Inferior parietal cortex (tissue), 1 donor: ENCODE results near the gene CNBD2.
"Not testable (repeated sequence)": the region's sequence is repeated elsewhere in the genome, so short reads cannot be mapped to it uniquely, and the experiment has no call there.

Source experiments
- DNase-seq: peaks from one replicate; pipeline ENCODE4 v3.0.0-alpha.2; 2016; ENCODE audit errors: extremely low spot score

CNBD2 gene

GRCh38 chr20:36018208-36018988, 50.0 kb downstream of the CNBD2 start:
- DNase-seq, result no peak

- DNase-seq, result not testable (repeated sequence)
Measured at GRCh38 chr20:36026131-36026530, 57.7 kb downstream of the CNBD2 start.

GRCh38 chr20:36028106-36028808, 59.9 kb downstream of the CNBD2 start:
- no peak for DNase-seq

GRCh38 chr20:36030149-36030548, 61.8 kb downstream of the CNBD2 start:
- DNase-seq, result no peak

- DNase-seq, result no peak
Measured at GRCh38 chr20:36031806-36032205, 63.4 kb downstream of the CNBD2 start.

DNA sequence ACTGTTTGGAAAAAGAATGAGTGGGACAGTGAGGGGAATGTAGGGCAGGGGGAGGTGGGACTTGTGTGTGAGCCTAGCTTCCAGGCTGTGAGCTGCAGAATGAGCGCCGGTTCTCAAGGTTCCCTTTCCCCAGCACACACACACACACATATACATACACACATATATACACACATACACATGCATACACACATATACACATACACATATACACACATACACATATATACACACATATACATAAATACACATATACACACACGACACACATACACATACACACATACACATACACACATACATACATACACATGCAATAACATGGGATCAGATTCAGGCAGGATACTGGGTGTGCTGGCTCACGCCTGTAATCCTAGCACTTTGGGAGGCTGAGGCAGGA, 66.5 kb downstream of the CNBD2 start:
- no peak for DNase-seq

DNA sequence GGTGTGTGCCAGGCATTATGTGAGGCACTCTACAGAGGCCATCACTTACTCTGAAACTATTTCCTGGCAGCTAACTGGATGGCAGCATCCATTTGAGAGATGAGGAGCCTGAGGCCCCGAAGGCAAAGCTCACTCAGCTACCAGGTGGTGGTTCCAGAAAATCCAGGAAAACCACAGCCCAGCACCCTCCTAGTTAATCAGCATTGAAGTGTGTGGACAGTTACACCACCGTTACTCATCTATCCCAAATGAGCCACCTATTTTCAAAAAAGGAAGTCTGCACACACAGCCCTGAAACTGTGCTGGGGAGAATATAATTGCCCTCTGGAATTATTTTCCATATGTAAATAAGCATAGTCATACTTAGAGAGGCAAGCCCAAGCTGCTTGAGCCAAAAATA, 67.4 kb downstream of the CNBD2 start:
- DNase-seq, result no peak

GRCh38 chr20:36036688-36037087, 68.3 kb downstream of the CNBD2 start:
- DNase-seq, result no peak

- DNase-seq, result no peak
Measured at GRCh38 chr20:36040571-36040970, 72.2 kb downstream of the CNBD2 start.

DNA sequence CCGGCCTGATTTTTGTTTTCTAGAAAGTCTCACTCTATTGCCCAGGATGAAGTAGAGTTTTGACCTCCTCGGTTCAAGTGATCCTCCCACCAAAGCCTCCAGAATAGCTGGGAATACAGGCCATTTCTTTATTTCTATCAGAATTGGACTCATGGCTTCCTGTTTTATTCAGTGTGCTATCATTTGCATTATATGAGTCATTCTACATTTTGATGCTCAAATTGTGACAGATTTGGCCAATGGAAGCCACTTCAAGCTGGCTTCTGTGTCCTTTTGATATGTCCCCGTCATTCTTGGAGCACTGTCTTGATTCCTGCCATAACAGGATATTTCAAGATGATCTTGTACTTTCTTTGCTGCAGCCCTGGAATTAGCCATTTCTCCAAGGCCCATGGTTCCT, 75.1 kb downstream of the CNBD2 start:
- no peak for DNase-seq

DNA sequence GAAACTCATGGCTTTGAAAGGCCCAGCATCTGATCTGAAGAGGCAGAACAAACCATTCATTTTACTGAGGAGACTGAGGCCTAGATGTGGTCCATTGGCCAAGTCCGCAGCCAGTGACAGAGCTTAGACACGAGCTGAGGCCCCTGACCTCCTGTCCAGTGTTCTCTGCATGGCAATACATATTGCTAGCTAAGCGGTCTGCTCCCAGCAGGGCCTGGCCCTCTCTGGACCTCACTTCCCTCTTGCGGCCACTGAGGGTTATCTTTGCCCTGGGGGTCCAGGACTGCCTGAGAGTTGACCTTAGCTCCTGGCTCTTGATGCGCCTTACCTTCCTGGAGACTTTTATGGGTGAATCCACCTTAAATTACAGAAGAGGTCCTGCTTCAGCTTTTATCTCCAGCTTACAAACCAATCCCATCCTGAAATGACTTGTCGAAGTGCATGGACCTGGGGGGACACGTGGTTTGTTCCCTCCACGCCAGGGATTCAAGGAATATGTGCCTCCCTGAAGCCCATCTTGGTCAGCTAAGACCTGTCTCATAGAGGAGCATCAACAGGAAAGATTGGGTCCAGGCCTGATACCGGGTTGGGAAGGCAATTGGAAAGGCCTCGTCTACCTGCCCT, 75.6 kb downstream of the CNBD2 start:
- no peak for DNase-seq

- no peak for DNase-seq
Measured at GRCh38 chr20:36045373-36045714, 77.0 kb downstream of the CNBD2 start.

DNA sequence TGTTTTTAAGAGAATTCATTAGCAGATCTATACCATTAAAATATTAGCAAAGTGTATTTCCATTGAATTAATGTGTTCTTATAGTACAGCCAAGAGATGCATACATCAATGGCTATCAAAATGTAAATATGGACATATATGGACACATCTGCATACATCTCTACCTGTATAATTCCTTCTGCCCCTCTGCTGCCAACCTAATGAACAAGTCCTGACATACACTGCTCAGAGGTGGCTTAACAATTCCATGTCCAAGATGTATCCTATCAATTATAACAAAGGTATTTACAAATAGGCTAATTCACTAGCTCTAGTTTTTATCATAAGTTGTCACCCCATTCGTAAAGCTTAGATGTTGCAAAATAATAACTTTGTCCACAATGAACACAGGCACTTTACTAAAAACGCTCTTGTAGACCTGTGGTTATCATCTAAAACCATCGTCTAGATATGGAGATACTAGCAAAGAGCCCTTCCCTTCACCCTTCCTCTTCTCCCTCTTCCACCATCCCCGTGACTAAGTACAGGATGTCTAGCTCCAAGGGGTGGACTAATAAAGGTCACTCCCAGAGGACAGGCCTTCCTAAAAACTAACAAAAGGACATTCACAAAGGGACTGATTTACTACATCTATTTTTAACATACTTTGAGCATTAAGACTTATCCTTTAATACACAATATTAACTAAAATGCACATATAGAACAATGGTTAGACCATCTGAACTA, 77.8 kb downstream of the CNBD2 start:
- DNase-seq, result not testable (repeated sequence)

- DNase-seq, result not testable (repeated sequence)
Measured at GRCh38 chr20:36049408-36049807, 81.0 kb downstream of the CNBD2 start.

- peak; percentile 83 for DNase-seq
Measured at GRCh38 chr20:36050436-36051317, 82.3 kb downstream of the CNBD2 start.

DNA sequence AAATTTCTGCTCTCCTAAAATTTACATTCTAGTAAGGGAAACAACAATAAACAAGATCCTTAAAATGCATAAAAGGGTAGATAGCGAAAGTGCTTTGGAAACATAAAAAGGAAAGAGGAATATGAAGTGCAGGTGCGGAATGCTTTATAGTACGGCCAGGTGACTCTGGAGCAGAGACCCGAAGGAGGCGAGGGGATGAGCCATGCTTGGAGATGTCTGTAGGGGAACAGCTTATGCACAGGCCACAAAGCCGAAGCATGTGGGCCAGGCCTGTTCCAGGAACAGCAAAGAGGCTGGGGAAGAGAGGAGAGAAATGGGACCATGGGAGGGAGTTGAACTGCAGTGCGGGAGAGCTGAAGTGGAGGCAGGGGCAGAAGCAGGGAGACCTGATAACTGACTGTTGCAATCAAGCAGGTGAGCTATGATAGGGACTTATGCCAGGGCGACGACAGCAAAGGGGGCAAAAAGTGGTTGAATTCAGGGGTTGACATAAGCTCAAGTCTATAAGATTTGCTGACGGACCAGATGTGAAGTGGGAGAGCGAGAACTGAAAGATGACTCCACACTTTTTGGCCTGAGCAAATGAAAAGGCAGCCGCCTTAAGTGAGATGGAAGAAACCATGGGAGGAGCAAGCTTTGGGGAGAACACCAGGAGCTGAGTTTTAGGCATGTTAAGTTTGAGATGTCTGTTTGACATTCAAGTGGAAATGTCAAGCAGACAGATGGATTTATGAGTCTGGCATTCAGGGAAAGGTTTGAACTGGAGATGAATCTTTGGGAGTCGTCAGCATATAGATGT, 83.1 kb downstream of the CNBD2 start:
- no peak for DNase-seq

DNA sequence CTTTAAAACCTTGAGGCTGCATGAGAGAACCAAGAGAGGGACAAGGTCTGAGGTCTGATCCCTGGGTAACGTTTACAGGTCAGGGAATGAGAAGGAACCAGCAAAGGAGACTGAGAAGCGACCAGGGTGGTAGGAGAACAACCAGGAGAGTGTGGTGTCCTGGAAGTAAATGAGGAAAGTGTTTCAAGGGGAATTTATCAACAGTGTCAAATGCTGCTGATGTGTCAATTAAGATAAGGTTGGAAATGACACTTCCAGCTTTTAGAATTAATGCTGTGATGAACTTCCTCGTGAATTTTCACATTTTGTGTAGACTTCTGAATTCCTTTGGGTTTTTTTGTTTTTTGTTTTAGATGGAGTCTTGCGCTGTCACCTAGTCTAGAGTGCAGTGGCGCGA, 83.7 kb downstream of the CNBD2 start:
- DNase-seq, result no peak

DNA sequence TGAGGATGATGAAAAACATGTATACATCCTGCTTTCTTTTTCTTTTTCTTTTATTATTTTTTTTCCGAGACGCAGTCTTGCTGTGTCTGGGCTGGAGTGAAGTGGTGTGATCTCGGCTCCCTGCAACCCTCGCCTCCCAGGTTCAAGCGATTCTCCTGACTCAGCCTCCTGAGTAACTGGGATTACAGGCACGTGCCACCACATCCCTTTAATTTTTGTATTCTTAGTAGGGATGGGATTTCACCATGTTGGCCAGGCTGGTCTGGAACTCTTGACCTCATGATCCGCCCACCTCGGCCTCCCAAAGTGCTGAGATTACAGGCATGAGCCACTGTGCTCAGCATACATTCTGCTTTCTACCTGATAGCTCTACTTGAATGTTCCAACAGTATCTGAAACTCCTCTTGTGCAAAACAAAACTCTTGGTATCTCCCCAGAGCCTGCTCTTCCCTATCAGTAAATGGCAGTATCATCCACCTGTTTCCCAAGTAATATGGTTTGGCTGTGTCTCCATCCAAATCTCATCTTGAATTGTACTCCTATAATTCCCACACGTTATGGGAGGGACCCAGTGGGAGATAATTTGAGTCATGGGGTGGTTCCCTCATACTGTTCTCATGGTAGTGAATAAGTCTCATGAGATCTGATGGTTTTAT, 85.6 kb downstream of the CNBD2 start:
- DNase-seq, result not testable (repeated sequence)

DNA sequence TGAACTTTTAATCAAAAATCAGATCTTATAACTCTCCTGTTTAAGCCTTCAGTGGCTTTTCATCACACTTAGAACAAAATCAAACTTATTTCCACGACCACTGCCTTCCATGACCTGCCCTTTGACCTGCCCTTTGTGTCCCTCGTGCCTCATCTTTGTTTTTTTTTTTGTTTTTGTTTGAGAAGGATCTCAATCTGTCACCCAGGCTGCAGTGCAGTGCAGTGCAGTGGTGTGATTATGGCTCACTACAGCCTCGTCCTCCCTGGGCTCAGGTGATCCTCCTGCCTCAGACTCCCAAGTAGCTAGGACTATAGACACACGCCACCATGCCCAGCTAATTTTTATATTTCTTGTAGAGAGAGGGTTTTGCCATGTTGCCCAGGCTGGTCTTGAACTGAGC, 86.8 kb downstream of the CNBD2 start:
- no peak for DNase-seq

DNA sequence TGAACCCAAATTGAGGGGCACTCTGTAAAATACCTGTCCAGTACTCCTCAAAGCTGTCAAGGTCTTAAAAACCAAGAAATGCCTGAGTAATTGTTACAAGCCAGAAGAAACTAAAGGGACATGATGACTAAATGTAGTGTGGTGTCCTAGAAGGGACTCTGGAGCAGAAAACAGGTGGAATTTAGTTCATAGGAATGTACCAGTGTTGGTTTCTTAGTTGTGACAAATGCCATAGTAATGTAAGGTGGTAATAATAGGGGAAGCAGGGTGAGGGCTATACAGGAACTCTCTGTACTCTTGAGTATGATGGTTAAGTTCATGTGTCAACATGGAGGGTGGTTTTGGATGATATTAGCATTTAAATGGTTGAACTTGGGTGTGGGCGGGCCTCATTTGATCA, 92.3 kb downstream of the CNBD2 start:
- no peak for DNase-seq
